Choroid plexus epithelial cell (primary cell): ENCODE data around the gene DMTF1.
"Not testable (repeated sequence)": the region's sequence is repeated elsewhere in the genome, so short reads cannot be mapped to it uniquely, and the experiment has no call there.

ENCODE experiments used
- DNase-seq: peaks from one replicate; pipeline ENCODE4 v3.0.0-alpha.2; 2010; ENCODE audit warnings: low read depth
- H3K4me3 ChIP-seq: 2 replicates; pipeline ENCODE4 v1.5.1; 2011; ENCODE audit warnings: low read depth, mild to moderate bottlenecking, control low read depth, low read length, moderate library complexity
- CTCF ChIP-seq: conservative IDR thresholded peaks from 2 replicates; pipeline ENCODE4 v1.5.1; 2011; ENCODE audit warnings: low read depth, mild to moderate bottlenecking, control low read depth, inconsistent platforms, low read length, moderate library complexity

DMTF1 gene

GRCh38 chr7:87190783-87191182 is 38.5 kb downstream of the DMTF1 start:
- DNase-seq = no peak
- TF ChIP-seq CTCF = no peak
- no peak overlapping the region for H3K4me3 ChIP-seq

- TF ChIP-seq CTCF = no peak
- no peak overlapping the region for H3K4me3 ChIP-seq
- no peak for DNase-seq
Measured at GRCh38 chr7:87192784-87193487, 40.7 kb downstream of the DMTF1 start.

- H3K4me3 ChIP-seq = no peak overlapping the region
- TF ChIP-seq CTCF = no peak
- no peak for DNase-seq
Measured at GRCh38 chr7:87193912-87194311, 41.7 kb downstream of the DMTF1 start.

GRCh38 chr7:87199241-87199640 is 47.0 kb downstream of the DMTF1 start:
- no peak overlapping the region for H3K4me3 ChIP-seq
- no peak for TF ChIP-seq CTCF
- no peak for DNase-seq

- no peak overlapping the region for H3K4me3 ChIP-seq
- no peak for DNase-seq
- TF ChIP-seq CTCF = no peak
Measured at GRCh38 chr7:87199700-87200450, 47.6 kb downstream of the DMTF1 start.

- DNase-seq = no peak
- TF ChIP-seq CTCF = no peak
- H3K4me3 ChIP-seq = no peak overlapping the region
Measured at GRCh38 chr7:87202208-87202607, 50.0 kb downstream of the DMTF1 start.

GRCh38 chr7:87202705-87203104 is 50.5 kb downstream of the DMTF1 start:
- H3K4me3 ChIP-seq = no peak overlapping the region
- DNase-seq = no peak
- no peak for TF ChIP-seq CTCF

GRCh38 chr7:87203929-87204328 is 51.7 kb downstream of the DMTF1 start:
- not testable (repeated sequence) for H3K4me3 ChIP-seq, DNase-seq
